Retinal pigment epithelial cell (primary cell): Measurements from ENCODE around the gene INSYN1.
A peak's percentile ranks its signal among the peaks of the same experiment; 100 is the strongest.
"Not testable (repeated sequence)": the region's sequence is repeated elsewhere in the genome, so short reads cannot be mapped to it uniquely, and the experiment has no call there.

Experiments used
- DNase-seq: peaks from one replicate; pipeline ENCODE4 v3.0.0-alpha.2; 2010; ENCODE audit warnings: low read depth
- H3K4me3 ChIP-seq: 2 replicates; pipeline ENCODE4 v1.5.1; 2011; ENCODE audit warnings: mild to moderate bottlenecking, low read length, control low read depth, moderate library complexity
- TF ChIP-seq, protein P1 (sequence below): conservative IDR thresholded peaks from 2 replicates; pipeline ENCODE4 v1.5.1; 2011; ENCODE audit warnings: low read depth, low read length, control low read depth, inconsistent platforms

INSYN1 gene

DNA sequence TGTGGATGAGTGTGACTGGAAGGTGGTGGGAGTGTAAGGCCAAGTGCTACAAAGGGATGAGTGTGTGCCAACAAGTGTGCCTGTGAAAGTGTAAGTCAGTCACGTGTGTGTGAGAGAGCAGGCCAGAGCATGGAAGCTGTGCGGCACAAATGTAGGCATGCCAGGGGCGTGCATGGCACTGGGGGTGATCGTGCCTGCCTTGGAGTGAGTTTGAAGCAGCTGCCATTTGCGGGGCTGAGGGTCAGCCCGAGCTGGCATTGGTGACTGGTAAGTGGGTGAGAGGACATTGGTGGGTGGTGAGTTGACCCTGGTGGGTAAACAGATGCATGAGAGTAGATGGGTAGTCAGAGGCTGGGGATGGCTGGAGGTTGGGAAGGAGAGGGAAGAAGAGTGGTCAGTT lies 44.5 kb downstream of the INSYN1 start:
- no peak overlapping the region for H3K4me3 ChIP-seq
- DNase-seq, result no peak
- TF ChIP-seq, protein P1, sequence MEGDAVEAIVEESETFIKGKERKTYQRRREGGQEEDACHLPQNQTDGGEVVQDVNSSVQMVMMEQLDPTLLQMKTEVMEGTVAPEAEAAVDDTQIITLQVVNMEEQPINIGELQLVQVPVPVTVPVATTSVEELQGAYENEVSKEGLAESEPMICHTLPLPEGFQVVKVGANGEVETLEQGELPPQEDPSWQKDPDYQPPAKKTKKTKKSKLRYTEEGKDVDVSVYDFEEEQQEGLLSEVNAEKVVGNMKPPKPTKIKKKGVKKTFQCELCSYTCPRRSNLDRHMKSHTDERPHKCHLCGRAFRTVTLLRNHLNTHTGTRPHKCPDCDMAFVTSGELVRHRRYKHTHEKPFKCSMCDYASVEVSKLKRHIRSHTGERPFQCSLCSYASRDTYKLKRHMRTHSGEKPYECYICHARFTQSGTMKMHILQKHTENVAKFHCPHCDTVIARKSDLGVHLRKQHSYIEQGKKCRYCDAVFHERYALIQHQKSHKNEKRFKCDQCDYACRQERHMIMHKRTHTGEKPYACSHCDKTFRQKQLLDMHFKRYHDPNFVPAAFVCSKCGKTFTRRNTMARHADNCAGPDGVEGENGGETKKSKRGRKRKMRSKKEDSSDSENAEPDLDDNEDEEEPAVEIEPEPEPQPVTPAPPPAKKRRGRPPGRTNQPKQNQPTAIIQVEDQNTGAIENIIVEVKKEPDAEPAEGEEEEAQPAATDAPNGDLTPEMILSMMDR, result no peak

DNA sequence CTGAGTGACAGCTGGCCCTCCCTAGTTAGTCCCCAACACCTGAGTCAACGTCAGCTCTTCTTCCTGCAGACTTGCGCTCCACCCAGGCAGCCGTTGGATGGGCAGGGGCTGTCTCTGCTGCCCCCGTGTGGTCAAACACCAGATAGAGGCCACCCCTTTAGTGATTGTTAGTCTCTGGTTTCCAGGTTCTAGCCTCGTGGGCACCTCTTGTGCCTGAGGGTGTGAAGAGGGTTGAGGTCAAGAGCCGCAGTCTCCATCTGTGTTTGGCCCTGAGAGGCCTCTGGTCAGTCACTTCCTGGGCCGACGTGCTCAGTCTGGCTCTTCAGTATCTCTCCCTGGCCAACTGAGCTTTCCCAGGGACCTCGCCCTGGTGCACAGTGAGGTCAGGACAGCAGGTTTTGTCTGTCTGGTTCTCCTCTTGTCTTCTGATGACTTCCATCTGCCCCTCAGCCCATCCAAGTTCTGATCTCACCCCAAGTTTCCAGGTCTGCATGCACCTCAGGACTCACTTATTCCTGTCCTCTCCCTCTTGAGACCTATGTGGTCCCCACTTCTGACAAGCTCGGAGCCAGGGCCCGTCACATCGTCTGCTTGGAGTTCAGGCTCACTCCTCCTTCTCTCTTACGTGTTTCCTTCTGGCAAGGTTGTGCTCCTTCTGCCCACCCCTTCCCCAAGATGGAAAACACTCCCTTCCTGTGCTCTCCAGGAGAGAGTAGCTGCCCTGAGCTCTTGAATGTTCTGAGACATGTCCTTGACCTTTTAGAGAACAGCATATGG lies 48.1 kb downstream of the INSYN1 start:
- DNase-seq, result no peak
- TF ChIP-seq, protein P1, result peak; percentile 87

GRCh38 chr15:73704142-73704868 lies 48.8 kb downstream of the INSYN1 start:
- not testable (repeated sequence) for DNase-seq, H3K4me3 ChIP-seq

More for the DNA sequence above, 48.1 kb downstream of the INSYN1 start:
- H3K4me3 ChIP-seq, result no peak overlapping the region

DNA sequence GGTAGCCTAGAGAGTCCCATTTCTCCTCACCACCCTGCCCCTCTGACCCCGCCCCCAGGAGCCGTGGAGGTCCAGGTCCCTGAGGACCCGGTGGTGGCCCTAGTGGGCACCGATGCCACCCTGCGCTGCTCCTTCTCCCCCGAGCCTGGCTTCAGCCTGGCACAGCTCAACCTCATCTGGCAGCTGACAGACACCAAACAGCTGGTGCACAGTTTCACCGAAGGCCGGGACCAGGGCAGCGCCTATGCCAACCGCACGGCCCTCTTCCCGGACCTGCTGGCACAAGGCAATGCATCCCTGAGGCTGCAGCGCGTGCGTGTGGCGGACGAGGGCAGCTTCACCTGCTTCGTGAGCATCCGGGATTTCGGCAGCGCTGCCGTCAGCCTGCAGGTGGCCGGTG lies 49.5 kb downstream of the INSYN1 start:
- not testable (repeated sequence) for DNase-seq, H3K4me3 ChIP-seq

DNA sequence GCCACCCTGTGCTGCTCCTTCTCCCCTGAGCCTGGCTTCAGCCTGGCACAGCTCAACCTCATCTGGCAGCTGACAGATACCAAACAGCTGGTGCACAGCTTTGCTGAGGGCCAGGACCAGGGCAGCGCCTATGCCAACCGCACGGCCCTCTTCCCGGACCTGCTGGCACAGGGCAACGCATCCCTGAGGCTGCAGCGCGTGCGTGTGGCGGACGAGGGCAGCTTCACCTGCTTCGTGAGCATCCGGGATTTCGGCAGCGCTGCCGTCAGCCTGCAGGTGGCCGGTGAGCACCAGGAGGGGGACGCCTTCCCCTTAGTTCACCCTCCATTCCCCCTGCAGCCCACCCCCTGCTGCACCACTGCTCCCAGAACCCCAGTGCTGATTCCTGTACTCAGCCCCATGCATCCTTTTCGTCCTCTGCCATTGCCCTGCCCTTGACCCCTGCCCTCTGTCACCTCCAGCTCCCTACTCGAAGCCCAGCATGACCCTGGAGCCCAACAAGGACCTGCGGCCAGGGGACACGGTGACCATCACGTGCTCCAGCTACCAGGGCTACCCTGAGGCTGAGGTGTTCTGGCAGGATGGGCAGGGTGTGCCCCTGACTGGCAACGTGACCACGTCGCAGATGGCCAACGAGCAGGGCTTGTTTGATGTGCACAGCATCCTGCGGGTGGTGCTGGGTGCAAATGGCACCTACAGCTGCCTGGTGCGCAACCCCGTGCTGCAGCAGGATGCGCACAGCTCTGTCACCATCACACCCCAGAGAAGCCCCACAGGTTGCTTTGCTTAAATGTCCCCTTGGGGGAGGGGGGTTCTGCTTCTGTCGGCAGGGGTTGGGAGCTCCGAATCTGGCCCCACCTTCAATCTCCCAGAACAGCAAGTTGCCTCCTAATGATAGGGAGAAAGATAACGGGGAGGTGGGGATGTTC lies 50.6 kb downstream of the INSYN1 start:
- TF ChIP-seq, protein P1, result peak; percentile 3
- not testable (repeated sequence) for DNase-seq, H3K4me3 ChIP-seq

DNA sequence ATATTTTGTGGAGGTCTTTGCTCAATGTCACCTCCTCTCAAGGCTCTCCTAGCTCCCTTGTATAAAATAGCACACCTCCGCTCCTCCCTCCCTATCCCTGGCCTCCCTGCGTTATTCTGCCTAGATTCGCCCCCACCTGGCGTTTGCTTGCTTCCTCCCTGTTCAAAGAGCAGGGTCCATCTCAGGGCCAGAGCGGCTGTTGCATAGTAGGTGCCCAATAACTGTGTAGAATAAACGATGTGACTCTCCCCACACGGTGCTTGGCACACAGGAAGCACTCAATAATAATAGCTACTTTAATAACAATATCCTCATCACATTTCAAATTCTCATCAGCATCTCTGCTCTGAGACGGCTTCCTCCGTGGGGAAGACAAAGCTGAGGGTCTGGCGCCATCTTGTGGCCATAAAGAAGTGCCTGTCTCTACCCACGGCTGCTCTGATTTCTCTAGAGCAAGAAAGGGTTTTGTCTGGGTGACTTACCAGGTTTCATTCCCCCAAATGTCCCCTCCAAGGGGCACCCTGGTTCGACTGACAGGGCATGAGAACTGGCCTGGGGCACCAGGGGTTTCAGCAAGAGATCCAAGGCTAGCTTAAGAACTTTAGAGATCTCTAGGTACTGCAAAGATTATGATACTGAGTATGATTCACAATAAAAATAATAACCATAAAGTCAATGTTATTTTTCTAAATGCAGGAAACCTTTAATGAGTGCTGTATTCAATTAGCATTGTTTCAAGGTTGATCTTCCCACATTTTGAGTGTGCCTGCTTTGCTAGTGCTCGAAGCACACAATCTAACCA lies 52.9 kb downstream of the INSYN1 start:
- TF ChIP-seq, protein P1, result peak; percentile 86
- no peak for DNase-seq

DNA sequence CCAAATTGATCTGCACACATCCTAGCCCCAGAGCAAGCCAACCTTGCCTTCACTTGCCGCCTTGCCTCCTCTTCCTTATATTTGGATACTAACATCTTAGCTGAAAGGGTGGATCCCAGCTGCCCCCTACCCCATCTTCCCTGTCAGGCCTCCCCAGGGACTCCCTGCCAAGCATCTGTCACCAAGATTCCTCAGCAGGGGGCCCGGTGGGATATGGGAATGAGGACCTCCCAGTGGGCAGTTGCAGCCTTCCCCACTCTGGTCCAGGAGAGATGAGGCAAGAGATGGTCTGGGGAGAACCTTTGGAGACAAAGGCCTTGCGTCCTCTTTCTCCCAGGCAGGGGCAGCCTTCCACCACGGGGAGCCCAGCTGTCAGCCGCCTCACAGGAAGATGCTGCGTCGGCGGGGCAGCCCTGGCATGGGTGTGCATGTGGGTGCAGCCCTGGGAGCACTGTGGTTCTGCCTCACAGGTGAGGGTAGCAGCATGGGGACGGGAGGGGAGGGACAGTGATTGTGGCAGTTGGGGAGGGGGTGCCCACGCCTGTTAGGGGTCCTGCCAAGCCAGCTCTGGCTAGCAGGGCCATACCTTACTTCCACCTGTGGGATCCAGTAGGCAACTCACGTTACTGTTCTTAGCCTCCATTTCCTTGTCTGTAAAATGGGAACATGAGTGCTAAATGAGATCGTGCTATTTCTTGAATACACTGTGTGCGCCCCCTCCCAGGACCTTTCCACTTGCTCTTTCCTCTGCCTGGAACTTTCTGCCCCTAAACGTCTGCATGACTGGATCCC lies 53.7 kb downstream of the INSYN1 start:
- TF ChIP-seq, protein P1, result no peak
- H3K4me3 ChIP-seq, result no peak overlapping the region
- no peak for DNase-seq

More for the DNA sequence above, 52.9 kb downstream of the INSYN1 start:
- no peak overlapping the region for H3K4me3 ChIP-seq
